HG03442 (cell line): ENCODE results near the gene DBNL.

Experiments used
- ATAC-seq: cut with Tn5 transposase; IDR thresholded peaks from one replicate; pipeline ENCODE4 v1.9.1; 2021; ENCODE audit warnings: mild to moderate bottlenecking, moderate library complexity; ENCODE audit not compliant: unreplicated experiment

The DBNL gene

DNA sequence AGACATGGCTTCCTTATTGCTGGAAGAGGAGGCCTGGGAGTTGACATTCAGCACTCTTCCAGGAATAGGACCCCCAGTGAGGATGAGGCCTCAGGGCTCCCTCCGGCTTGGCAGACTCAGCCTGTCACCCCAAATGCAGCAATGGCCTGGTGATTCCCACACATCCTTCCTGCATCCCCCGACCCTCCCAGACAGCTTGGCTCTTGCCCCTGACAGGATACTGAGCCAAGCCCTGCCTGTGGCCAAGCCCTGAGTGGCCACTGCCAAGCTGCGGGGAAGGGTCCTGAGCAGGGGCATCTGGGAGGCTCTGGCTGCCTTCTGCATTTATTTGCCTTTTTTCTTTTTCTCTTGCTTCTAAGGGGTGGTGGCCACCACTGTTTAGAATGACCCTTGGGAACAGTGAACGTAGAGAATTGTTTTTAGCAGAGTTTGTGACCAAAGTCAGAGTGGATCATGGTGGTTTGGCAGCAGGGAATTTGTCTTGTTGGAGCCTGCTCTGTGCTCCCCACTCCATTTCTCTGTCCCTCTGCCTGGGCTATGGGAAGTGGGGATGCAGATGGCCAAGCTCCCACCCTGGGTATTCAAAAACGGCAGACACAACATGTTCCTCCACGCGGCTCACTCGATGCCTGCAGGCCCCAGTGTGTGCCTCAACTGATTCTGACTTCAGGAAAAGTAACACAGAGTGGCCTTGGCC lies 16.6 kb downstream of the DBNL start:
- no peak for ATAC-seq

DNA sequence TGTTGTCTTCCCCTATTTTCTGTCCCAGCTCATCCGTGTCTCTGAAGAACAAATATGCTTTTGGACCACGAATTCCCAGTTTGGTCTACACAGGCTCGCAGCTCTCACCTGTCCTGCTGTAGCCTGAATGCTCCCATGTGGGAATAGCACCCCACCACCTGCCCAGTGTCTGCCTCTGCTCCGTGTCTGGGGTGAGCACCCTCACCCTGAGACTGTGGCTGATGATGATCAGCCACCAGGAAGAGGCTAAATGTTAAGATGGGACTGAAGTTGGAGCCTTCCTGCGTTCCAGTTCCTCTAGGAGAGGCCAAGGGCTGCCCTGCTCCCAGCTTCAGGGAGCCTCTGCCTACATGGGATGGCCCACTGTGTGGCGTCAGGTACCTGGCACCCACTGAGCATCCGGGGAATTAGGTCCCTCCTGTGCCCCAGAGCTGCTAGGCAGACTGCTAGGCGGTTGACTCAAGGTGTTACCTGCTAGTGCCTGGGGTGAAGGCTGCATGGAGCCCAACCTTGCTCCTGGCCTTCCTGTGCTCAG lies 17.2 kb downstream of the DBNL start:
- no peak for ATAC-seq

DNA sequence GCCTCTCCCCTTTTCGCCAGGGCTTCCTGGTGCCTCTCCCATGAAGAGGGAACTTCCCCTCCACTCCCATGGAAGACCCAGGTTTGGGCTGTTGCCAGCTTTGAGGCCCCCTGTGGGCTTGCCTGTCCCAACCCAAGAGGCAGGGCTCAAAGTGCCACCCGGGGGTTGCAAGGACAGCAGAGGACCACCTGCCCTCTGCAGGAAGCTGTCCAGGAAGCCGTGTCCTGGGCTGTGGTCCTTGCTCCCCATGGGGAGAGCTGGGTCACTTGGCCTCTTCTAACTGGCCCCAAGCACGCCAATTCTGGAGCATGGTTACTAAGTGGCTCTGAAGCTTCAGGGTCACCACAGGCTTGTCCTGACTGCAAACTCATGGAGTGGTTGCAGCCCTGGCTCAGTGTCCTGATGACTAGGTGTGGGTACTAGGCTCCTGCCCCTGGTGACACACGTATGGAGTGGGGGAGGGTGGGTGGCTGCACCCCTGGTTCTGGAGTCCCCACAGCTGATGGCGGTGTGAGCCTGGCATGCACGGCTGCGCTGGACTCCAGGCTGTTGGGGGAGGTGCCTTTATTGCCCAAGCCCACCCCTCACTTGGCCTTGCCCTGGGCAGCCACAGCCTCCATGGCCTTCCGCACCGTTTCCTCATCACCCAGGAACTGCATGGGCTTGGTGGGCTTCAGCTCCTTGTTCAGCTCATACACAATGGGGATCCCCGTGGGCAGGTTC lies 17.8 kb downstream of the DBNL start:
- ATAC-seq: no peak

DNA sequence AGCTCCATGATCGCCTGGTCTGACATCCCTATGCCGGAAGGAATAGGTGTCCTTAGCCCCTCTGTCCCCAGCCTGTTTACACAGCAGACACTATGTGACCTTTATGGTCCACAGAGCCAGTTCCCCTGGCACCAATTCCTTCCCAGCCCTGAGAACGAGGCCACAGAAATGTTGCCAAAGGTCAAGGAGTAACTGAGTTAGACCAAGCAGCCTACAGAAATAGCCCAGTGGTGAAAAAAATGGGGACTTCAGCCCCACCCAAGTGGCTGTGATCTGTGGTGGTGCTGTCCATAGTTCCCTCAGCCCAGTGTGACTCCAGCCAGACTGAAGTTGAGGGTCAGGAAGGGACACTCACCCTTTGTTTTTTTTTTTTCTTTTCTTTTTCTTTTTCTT lies 18.4 kb downstream of the DBNL start:
- ATAC-seq: no peak

DNA sequence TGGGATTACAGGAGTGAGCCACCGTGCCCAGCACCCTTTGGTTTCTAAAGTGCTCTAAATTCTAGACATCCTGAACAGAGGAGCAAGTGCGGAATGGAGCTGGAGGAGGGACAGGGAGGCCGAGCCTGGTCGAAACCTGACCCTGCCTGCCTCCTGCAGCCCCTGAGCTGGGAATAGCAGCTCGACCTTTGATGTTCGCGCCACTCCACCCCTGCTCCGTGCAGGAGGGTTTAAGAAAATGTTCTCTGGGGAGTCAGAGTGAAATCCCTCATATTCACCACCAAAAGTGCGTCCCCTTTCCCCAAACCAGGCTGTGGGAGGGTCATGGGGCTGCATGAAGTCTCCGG lies 19.0 kb downstream of the DBNL start:
- no peak for ATAC-seq

DNA sequence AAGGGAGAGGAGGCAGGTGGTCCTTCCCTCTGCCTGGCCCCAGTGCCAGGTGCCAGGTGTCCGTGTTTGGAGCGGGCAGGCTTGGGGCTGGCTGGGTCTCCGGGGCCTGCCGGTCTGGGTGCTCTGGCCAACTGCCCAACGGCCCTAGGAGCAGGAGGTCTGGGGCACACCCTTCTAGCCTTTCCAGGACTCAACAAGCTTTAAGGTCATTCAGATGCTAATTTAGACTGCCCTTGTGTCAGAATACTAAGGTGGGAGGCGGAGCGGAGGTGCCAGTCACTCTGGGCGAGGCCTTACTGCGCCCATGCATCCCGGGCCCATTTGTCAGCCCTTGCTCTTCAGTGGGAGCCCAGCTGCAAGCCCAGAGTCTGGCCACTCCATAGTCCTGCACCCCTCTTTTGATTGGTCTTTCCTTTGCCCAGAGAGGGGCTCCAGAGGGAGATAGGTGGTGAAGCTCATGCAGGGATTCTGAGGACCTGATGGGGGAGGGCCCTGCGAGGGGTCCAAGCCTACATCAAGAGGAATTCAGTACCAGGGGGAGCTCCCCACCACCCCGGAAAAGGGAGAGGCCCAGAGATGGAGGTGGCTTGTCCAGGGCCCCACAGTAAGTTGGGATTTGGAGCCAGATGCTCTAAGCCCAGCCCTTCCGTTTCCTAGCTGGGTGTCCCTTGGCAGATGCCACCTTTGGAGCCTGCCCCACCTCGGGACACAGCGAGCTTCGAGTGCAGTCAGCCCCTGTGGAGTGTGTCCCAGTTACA lies 19.6 kb downstream of the DBNL start:
- ATAC-seq: no peak

DNA sequence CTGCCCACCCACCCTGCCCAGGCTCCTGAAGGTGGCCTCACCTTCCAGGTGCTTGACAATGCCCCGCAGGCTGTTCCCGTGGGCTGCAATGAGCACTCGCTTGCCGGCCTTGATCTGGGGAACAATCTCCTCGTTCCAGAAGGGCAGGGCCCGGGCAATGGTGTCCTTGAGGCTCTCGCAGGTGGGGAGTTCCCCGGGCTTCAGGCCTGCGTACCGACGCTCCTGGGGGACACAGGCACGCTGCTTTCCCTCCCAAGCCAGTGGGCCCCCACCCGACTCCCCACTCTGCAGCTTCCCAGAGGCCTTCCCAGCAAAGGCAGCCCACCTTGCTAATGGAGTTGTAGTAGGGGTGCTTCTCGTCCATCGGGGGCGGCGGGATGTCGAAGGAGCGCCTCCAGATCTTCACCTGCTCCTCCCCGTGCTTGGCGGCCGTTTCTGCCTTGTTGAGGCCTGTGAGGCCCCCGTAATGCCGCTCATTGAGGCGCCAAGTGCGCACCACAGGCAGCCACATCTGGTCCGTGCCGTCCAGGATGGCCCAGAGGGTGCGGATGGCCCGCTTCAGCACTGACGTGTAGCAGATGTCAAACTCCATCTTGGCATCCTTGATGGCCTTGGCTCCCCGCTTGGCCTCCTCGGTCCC lies 20.4 kb downstream of the DBNL start:
- no peak for ATAC-seq

DNA sequence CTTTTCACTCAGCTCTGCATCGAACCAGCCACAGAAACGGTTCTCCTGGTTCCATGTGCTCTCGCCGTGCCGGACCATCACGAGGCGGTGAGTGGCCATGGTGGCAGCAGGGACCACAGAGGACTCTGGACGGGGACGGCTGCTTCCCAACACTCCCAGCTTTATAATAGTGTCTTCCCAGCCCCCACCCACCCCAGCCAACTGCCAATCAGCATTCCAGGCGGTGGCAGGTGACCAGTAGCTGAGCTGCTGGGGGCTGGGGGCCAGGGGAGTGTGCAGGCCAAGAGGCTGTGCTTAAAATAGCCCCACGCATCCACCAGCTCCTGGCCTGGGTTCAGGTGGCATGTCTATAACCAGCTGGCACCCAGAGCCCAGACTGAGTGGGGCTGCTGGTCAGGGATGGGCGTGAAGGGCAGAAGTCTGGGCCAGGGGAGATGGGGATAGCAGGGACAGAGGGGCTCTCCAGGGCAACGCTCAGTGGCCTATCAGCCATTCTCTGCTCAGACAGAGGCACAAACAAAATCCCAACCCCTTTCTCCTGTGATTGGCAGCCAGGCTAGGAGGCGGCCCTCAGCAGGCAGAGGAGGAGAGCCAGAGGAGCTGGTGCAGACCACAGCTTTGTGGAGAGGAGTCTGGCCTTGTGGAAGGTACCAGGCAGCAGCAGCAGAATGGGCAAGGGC lies 21.1 kb downstream of the DBNL start, which contains the start of gene PGAM2:
Gene PGAM2 (minus strand): TSS at position 137 of the 680 bp plus-strand sequence. CDS start 38 bp downstream, at position 99.
- ATAC-seq: no peak

DNA sequence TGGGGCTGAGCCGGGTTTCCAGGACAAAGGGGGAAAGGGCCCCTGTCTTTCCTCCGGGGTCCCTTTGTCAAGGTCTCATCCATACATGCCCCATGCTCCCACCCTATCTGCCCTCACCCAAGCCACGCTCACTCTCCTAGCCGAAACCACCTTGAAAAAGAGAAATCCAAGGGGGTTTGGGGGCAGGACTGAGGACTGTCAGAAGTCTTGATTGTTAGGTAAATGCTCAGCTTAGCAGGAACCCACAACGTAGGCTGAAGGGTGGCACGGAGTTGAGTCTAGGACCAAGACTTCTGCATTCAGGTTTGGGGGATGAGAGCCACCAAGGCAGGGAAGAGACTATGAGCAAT lies 21.6 kb downstream of the DBNL start:
- no peak for ATAC-seq

DNA sequence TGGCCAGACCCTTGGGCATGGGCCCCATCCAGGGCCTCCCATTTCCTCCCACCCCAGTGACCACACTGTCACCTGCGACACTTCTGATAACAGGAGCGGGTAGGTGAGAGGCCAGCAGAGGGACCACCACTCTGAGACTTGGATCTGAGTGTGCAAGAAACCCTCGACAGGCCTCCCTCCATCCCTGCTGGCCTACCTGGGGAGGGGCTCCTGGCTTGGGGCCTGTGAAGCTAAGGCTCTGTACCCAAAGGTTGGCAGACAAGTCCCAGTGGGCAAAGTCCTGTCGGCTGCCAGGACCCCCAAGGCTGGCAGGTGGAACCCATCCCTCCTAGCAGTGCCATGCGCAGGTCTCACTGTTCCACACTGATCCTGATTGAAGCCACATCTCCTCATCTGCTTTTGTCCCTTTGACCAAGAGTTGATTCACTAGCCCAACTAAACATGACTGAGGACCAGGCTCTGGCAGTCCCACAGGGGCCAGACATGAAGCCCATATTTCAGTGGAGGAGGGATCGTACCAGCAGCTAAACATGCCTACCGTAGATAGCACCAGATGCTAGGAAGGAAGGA lies 22.1 kb downstream of the DBNL start:
- no peak for ATAC-seq

DNA sequence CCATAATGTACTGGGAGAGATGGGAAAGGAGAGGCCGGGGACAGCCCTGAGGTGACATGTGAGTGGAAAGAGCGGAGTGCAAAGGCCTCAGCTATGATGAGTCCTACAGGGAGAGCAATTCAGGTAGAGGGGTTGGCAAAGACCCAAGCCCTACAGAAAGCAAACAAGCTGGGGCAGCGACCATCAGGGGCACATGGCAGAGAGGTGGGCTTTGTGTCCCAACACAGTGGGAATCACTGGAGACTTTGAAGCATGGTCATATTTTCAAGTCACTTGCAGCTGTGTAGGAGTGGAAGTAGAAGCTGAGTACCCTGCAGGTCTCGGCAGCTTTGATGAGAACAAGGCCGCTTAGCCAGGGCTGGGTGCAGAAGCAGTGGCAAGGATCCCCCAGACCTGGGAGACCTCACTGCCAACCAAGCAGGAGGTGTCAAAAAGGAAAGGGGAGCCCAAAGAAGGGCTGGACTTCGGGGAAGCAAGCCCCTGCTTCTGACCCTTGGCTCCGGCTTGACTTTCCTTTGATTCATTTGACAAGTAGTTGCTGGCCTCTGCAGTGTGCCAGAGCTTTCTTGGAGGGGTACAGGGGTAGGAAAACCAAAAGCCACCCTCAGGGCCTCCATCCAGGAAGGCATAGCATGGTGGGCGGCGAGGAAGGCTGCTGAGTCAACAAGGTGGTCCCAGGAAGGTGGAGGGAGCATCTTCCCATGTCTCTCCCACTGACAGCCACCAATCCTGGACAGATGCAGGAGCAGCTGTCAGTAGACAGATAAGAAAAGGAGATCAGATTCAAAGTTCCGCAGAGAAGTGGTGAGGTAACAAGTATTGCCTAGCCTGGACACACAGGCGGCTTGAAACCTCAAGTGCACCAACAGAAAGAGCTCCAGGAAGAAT lies 22.8 kb downstream of the DBNL start:
- ATAC-seq: no peak

DNA sequence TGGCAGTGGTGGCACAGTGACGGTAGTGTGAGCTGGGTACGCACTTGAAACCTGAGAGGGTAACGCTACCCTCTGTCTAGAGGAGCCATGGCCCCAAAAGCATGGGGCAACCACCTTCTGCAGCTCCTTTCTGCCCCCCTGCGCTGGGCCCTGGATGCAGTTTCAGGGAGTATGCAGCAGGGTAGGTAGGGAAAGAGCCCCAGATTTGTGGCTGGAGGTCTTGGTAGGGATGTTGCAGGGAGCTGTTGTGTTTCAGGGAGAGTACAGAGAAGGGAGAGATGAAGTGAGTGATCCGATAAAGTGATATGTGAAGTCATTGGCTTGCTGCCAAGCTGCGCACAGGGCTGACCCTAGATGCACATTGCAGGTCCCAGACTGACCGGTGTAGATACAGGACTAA lies 23.6 kb downstream of the DBNL start:
- no peak for ATAC-seq

DNA sequence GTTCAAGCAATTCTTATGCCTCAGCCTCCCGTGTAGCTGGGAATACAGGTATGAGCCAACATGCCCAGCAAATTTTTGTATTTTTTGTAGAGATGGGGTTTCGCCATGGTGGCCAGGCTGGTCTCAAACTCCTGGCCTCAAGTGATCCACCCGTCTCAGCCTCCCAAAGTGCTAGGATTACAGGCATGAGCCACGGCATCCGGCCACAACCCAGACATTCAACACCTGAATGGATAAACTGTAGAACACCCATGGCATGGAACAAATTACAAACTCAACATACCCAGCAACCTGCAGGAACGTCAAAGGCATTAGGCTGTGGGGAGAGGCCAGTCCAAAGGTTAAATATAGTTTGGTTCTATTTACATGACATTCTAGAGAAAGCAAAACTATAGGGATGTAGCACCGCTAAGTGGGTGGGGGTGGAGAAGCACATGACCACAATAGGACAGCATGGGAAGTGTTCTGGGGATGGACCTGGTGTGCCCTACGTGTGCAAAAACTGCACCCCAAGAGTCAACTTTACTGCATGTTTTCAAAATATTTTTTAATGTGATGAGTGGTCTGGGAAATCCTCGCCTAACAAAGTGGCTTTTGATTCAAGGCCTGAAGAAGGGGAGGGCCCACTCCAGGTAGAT lies 27.3 kb downstream of the DBNL start:
- no peak for ATAC-seq

DNA sequence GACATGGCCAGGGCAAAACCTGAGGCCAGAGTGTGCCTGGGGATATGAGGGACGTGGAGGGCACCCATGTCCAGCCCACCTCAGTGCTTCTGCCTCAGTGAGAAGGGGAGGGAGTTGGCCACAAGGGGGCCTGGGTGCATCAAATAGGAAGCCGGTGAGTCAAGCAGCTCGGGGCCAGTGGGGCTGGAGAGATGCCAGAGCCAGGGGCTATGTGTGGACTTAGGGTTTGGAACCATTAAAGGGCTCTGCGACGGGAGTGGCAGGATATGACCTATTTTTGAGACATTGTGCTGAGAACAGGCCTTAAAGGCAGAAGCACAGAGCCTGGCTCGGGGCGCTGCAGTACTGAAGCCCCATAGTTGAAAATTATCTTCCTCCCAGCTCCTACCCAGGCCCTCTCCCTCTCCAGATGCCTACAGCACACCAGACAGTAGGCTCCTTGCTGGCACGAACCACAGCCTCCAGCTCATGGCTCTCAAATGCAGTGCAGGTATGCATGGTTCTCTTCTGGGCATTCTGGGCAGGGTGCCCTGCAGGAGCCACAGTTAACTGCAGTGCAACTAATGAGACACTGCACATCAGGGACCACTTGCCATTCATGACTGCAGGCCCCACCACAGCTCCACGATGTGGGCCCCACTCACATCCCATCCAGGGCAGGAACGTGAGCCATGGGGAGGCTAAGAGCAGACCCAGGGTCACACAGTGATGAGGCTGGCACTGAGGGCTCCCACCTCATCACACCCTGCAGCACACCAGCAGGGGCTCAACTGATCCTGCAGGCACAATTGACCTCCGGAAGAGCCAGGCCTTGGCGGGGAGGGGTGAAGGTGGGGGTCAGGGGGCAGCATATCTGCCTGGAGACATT lies 28.1 kb downstream of the DBNL start:
- ATAC-seq: no peak

DNA sequence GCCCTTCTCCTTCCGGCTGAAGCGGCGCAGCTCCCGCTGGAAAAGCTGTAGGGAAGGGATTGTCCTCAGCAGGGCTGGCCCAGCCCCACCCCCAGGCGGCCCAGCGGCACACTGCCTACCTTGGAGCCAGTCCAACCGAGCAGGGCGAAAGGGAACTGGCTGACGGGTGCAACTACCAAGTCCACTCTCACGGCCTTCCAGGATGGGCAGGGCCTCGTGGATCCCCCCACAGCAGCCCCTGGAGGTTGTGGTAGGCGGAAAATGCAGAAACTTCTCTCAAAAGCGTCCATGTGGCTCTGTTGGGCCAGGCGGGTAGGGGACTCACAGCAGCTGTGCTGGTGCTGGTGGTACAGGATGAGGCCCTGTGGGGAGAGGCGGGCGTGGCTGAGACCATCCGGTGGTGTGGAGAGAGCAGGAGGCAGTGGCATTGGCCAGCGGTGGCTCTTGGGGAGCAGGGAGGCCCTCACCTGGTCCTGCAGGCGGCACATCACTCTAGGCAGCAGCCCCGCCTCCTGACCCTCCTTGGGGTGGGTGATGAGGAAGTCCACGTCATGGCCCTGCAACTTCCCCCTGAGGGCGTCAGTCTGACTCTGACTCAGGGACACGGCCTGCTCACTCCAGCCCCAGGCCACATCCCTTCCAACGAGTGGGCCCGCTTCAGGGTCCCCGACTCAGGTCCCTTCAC lies 29.3 kb downstream of the DBNL start:
- ATAC-seq: peak; percentile 59

DNA sequence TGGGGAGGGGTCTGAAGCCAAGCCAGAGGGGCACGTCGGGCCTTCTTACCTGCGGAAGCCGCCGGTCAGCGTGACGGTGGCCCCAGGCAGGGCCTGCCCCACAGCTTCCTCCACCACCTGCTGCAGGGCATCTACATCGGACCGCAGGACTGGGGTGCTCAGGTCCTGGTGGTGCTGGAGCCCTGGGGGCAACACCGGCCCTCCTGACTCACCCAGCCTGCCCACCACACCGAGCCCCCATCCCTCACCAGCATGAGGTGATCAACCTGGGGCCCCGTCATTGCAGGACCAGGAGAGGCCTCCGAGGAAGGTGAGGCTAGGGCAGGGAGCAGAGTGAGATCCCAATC lies 29.8 kb downstream of the DBNL start:
- no peak for ATAC-seq

DNA sequence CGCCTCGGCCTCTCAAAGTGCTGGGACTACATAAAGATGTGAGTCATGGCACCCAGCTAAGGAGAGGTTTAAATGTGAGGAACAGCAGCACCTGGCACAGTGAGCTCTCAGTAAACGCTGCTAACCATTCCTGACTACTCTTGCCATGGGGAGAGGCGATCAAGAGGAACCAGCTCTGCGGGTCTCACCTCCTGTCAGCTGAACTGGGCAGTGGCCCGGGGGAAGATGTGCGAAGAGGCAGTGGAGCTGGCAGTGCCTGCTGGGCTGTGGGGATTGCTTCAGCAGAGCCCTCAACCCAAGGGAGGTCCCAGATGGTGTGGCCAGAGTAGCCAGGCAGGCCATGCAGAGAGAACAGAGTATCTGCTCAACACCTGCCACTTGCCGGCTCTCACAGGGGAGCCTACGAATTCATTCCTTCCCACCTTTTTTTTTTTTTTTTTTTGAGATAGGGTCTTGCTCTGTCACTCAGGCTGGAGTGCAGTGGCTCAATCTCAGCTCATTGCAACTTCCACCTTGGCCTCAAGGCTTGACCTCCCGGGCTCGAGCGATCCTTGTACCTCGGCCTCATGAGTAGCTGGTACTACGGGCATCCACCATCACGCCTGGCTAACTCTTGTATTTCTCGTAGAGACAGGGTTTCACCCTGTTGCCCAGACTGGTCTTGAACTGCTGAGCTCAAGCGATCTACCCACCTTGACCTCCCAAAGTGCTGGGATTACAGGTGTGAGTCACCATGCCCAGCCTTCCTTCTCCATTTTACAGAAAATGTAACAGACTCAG lies 31.0 kb downstream of the DBNL start:
- ATAC-seq: no peak
